GM21360 (cell line): ENCODE data around the gene ST7.

Experiments
- ATAC-seq: cut with Tn5 transposase; IDR thresholded peaks from one replicate; pipeline ENCODE4 v1.9.1; 2021; ENCODE audit warnings: mild to moderate bottlenecking, moderate library complexity; ENCODE audit not compliant: unreplicated experiment

Gene ST7

DNA sequence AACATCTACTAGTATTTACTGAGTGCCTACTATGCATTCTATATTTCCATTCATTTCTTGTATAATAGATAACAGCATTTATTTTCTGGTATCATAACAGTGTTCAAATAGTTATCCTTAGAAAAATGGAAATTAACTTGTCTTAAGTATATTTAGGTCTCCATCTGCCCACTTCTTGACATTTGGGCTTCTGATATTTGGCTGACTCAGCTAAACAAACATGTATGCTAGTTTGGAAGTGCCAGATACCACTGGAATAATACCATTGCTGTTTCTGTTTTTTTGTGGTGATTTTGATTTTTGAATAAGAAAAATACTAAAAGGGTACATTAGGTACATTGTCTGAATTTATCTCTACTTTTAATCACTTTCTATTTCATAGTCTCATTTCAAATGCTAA, 169.2 kb downstream of the ST7 start:
- no peak for ATAC-seq

DNA sequence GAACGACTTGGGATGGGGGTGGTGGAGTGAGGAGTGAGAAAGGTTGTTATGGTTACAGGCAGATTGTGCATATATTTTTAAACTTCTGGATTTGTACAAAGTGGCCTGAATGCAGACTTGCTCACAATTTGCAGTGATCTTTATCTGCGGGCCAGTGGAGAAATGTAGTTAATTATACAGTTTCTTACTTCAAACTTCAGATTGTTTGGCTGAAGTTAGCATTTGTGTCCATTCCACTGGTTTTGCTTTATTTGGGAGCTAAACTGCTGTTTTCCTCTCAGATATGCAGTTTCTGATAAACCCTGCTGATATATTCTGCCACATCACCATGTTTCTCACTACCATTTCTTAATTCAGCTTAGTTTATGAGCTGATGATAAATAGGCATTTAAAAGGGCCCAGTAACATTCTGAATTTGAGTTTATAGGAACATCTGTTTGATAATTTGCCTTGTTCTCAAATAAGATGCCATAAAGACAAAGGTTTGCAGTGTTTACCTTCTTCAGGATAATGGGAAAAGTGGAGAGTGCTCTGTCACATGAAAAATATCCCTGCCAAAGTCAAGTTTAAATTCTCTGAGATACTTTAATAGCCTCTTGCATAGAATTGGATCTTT, 170.1 kb downstream of the ST7 start:
- no peak for ATAC-seq

DNA sequence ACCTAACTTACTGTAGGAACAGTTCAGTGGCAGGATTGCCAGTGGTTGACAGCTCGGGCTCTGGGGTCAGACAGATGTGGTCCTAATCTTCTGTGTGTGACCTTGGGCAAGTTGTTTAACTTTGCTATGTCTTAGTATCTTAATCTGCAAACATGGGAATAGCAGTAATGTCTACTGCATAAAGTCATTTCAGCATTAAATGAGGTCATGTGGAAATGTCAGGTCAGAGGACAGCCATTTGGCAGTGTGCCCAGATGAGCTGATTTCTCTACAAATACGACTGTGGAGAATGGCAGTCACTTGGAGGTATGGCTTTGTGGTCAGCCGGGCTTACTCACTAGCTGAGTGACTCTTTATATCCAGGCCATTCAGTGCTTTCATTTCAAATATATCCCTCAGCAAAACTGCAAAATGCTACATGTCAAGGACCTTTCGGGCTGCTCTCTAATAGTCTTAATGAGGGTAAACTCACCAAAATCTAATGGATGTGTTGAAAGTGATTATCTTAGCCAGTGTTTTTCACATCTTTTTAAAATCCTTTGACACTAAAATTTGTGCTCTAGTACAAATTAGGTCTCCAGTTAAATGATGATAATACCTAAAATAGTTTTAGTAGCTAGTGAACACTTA, 171.4 kb downstream of the ST7 start:
- peak; percentile 89 for ATAC-seq

DNA sequence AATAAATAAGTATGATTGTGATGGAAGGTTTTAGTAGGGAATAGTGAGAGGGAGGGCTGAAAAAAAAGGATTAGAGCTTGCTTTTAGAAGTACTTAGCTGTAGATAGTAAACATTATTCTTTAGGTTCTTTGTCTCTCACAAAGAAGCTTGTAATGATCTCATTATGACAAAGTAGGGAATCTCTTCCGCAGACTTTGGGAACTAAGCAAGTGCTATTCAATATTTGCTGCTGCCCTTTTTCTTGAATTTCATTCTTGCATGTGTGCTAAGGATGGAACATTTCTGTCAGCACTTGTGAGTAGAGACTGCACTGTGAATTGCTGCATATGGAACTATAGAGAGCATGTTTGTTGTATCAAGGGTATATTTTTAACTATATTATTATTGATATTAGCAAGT, 173.4 kb downstream of the ST7 start:
- no peak for ATAC-seq

DNA sequence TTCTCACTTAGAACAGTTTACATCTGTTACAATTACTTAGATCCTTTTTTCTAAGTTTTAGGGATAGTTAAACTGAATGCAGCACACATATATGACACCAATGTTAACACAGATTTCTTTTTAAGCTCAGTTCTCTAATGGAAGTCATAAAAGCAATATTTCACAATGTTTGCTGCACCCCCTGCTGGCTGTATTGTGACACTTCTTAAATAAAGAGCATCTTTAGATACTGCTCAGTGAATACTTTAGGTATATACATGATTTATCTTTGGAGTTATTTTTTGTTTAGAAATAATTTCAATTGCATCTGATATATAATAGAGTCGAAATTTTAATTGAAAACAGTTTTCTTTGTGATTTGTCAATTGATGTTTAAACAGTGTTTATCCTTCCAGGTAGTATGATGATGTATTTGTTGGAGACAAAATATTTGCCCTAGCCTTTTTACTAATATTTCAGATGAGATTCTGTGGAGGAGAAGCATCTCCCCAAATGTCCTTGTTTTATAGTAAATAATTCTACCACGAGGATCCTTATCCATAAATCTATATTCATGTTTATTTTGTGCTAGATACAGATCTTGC, 174.4 kb downstream of the ST7 start:
- ATAC-seq = peak; percentile 55

DNA sequence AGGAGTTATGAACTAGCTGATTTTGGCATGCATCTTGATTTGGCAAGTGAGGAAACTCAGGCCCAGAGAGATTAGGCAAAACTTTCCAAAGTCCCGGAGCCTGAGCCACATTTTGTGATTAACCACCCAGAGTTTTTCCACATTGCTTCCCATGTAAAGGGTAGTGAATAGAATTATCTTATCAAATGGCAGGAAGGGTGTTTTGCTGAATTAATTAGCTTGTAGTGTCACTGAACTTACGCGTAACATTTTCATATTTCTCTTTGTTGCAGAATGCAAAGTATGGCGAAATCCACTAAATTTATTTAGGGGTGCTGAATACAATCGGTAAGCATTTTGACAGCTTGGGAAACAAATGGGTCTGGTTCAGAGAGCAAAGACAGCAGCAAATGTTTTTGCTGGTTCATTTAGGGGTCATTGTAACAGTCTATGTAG, 176.2 kb downstream of the ST7 start:
- ATAC-seq = no peak

DNA sequence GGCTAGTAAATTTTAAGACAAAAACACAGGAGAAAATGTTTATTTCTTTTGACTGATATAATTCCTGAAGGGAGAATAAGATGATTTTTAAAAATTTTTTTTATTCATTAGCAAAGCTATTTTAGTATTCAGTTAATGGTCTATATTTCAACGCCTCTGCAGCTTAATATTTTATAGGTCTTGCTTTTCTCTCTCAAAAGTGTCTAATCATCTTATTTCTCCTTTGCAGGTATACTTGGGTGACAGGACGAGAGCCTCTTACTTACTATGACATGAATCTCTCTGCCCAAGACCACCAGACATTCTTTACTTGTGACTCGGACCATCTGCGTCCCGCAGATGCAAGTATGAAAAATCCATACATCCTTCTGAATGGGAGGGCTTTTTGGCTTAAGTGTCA, 177.0 kb downstream of the ST7 start:
- ATAC-seq = no peak

DNA sequence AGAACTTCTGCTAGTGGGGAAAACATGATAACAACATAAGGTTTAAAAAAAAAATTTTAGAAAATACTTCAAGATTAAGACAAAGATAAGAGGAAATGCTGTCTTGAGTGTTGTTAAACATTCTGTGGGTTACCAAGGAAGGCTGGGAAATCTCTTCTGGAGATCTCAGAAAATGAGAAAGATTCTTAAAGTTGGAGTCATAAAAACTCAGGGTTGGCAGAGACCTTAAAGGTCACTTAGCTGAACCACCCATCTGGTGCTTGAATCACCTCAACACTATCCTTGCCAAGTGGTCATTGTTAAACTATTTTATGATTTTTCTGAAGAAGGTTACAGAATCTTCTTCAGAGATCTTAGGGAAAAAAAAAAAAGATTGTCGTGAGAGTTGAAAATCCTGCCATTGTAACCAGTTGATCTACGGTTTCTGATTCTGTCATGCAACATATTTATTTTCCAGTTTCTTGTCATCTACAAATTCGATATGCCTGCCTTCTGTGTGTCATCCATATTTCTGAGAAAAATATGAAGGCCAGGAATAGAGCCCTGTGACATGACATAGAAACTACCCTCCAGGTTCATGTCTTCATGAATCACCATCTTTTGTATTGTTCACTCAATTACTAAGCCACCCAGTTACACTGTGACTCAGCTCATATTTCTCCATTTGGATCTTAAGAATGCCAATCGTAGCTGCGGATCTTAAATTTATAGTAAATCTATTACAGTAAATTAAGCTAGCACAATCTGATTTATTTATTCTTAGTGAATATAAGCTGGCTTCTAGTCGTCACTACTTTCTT, 179.2 kb downstream of the ST7 start:
- no peak for ATAC-seq

DNA sequence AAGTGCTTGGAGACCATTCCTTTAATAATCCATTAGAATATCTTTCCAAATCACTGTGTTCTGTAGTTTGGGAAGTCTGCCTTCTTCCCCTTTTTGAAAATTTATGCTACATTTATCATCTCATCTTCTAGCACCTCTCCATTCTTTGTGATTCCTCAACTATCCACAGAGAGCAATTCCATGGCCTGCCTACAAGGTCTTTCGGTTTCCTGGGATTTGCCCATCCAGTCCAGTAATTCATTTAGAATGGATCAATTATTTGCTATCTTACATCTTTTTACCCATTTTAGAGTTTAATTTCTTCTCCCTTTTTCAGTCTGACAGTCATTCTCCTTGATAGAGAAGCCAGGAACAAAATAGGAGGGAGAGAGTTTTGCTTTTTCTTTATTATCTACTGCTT, 179.8 kb downstream of the ST7 start:
- ATAC-seq = no peak

DNA sequence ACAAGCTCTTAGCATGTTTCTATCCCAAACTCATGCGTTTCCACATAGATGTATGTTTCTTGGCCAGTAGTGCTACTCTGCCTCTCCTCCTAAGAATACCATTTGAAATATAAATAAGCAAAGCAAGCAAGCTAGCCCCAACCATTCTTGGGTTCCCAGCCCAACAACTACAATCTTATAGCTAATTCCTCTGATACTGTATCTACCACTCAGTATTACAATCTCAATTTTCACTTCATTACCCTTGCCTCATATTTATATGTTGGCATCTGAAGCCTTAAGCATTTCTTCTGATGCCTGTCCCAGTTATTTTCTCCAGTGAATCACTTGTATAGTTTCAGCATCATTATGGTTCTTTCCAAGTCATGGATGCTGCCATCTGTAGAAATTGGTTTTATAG, 181.1 kb downstream of the ST7 start:
- no peak for ATAC-seq

DNA sequence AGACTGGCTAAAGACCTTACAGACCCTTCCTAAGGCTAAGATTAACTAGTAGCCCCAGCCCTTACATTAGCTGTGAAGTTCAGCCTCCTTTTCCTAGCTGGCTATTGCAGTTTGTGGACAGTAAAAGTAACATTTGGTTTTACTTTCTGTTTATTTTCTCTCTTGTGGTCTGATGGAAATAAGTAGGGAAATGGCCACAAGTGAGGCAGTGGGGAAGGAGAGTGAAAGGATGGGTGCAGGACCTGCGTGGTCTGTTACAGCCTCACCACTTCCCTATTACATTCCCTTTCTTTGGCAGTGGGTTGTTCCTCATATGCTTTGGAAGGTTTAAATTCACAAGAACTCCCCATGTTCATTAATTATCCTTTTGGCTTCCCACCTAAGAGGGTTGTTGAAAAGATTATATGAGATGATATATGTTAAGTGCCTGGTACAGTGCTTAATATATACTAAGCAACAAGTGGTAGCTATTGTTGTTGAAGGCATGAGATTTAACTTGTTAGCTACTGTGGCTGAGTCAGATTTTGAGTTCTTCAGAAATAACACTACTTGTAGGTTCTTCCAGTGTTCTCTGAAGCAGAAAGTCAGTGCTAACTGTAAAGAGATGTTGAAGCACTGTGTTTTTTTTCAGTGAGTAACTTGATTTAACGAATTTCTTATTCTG, 181.7 kb downstream of the ST7 start:
- no peak for ATAC-seq

DNA sequence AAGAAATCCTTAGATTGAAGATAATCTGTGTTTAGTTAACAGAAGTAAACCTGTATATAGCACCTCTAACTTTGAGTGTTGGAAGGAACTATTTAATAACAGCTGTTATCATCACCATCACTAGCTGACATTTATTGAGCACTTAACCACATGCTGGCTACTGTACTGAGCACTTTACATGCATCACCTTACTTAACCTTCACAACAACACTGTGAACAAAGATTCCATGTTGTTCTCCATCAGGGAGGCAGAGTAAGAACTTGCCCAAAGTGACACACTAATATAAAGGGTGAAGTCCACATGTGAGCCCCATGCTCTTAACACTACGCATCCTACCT, 182.2 kb downstream of the ST7 start:
- ATAC-seq = no peak

DNA sequence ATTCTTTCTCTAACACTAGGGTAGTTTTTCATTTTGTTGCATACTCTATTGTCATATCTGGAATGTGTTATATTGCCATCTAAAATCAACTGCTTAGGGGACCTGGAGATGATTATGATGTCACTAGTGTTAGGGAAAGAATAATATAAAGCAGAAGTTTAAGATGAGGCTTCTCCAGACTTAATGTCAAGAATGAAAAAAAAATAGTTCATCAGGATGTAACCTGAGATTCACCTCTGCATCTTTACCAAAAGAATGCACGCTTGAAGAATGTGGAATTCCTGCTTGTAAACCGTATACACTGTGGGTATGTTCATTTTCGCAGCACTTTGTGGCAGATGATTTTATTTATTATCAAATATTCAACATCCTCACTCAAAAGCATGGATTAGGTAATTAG, 184.6 kb downstream of the ST7 start:
- ATAC-seq = no peak

DNA sequence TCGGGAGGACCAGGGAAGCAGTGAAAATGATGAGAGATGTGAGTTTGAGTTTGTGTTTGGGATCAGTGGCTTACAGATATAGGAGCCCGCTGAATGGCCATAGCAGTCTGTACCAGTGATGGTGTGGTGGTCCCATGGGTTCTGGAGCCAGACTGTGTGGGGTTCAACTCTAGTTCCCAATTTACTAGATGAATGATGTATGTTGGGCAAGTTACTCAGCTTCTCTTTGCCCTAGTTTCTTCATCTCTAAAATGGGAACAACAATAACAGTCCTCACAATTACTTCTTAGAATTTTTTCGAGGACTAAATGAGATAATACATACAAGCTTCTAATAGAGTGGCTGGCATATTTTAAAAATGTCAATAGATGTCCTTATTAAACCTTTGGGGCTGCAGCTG, 185.2 kb downstream of the ST7 start:
- ATAC-seq = no peak

DNA sequence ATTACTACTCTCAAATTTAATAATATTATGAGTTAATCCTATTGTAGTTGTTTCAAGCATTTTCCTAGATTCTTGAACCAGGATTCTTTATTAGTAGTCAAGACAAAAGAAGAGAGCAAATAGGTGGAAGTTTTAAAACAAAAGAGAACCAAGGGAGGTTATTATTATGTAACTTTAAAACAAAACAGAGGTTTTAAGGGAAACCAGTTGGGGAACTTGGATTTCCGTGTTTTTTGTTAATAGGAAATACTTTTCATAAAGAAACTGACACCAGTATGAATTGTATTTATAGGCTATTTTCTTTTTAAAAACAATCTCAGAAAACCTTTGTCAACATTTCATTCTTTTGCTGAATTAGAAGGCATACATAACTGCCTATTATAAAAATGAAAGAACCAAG, 185.7 kb downstream of the ST7 start:
- no peak for ATAC-seq

DNA sequence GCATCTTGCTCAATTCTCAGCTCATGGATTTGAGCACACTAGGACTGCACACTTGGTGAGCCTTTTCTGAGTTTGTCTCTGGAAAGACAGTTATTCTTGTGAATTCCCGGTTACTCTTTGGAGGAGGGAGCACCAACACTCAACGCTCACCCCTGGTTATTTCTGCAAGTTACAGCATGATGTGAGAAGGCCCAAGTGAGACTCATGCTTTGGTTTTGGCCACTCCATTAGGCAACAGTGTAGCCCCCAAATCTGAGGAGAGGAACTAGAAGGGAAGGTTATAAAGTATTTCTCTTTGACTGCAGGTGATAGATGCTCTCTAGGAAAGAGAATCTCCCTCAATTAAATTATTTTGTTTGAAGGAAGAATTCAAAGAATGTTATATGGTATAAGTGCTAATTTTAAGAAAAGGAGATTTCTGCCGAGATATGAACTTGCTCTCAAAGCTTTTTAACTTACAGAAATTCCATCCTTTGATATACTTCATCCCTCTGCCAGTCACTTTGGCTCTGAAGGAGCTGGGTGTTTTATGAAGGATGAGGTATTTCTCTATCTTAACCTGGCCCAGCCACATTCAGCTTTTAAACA, 186.2 kb downstream of the ST7 start:
- no peak for ATAC-seq

DNA sequence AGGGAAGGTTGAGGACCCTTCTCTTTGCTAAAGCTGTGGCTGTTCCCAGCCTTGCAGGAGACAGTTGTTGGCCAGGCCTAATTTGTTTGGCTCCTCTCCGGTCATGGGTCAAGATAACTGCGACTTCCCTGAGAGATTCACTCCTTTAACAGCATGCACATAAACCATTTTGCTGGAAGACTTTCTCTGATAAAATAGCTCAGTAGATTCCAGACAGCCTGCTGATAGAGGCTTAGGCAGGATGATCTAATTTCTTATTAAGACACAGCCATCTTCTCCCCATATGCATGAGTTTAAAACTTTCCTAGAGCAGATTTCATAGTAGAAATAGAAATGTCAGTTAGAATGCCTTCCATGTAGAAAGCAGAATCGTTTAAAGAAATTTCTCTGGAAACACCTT, 187.6 kb downstream of the ST7 start:
- no peak for ATAC-seq

DNA sequence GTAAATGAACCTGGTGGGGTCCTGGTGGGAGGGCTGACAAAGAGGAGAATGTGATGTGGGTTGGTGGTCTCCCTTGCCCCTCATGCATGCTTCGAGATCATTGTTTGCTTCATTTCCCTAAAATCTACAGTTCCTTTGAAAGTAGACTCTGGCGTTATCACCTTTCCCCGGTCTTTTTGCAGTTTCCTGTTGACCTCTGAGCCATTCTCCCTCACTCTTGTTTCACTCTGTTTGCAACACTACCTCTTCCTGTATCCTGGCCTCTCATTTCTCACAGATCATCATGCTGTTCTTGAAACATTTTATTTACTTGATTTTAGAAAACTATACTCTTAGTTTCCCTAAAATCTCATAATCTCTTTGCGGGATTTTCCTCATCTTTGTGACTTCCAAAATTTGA, 189.8 kb downstream of the ST7 start:
- ATAC-seq = no peak

DNA sequence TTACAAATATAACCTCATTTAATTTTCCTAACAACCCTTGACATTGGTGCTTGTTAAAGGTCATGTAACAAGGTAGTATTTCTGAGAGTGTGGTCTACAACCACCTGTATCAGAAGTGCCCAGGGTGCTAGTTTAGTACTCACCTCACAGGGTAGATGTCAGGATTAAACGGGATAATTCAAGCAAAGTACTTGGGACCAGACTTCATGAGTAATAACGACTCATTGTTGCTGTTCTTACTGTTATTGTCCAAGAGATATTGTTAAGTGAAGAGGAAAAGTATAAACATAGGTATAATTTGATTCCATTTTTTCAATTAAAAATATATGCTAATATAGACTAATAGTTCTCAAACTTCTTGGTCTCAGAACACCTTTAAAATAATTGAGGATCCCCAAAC, 190.3 kb downstream of the ST7 start:
- no peak for ATAC-seq

DNA sequence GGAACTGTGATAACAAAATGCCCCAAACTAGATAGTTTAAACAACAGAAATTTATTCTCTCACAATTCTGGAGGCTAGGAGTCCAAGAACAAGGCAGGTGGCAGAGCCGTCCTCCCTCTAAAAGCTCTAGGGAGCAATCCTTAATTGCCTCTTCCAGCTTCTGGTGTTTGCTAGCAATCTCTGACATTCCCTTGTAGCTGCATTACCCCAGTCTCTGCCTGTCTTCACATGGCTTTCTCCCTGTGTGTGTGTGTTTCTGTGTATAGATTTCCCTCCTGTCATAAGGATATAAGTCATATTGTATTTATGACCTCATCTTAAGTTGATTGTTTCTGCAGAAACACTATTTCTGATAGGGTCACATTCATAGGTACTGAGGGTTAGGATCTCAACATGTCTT, 192.0 kb downstream of the ST7 start:
- no peak for ATAC-seq

DNA sequence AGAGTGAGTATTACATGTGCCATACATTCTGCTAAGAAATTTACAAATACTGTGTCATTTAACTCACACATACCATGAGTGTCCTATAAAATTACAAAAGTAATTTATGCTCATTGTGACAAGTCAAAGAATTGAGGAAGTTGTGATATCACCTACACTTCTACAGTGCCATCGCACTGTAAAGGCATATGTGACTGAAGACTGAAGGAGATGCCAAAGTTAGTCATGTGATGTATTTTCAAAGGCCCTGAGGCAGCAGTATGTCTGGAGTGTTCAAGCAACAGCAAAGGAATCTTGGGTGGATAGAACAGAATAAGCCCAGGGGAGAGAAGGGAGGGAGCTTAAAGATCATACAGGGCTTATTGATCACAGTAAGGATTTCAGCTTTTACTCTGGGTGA, 192.8 kb downstream of the ST7 start:
- ATAC-seq = no peak
